NCI-H2227 treated with DMSO at 0.1 percent for 48 hours (cell line): ENCODE measurements around the gene PPM1M.
A peak's percentile ranks its signal among the peaks of the same experiment; 100 is the strongest.
"Not testable (repeated sequence)": the region's sequence is repeated elsewhere in the genome, so short reads cannot be mapped to it uniquely, and the experiment has no call there.

Experiments used
- DNase-seq: peaks from one replicate; lab custom pipeline; 2025; lab: John Stamatoyannopoulos, UW

Gene PPM1M

GRCh38 chr3:52277972-52278509 lies 32.5 kb downstream of the PPM1M start:
- DNase-seq = peak; percentile 50

- DNase-seq = peak; percentile 70
Measured at GRCh38 chr3:52278510-52279069, 33.0 kb downstream of the PPM1M start, which contains the start of gene WDR82. TSS of gene WDR82 (minus strand) at chr3:52278649. CDS start at chr3:52278361, 288 bp downstream.

- no peak for DNase-seq
Measured at GRCh38 chr3:52279596-52279995, 34.0 kb downstream of the PPM1M start.

- peak; percentile 49 for DNase-seq
Measured at GRCh38 chr3:52280050-52280461, 34.5 kb downstream of the PPM1M start.

GRCh38 chr3:52281981-52282801 lies 36.6 kb downstream of the PPM1M start:
- DNase-seq = no peak

GRCh38 chr3:52283306-52283705 lies 37.7 kb downstream of the PPM1M start:
- no peak for DNase-seq

- not testable (repeated sequence) for DNase-seq
Measured at GRCh38 chr3:52284051-52284450, 38.5 kb downstream of the PPM1M start.

GRCh38 chr3:52286777-52287110 lies 41.2 kb downstream of the PPM1M start:
- DNase-seq = no peak

GRCh38 chr3:52288674-52289073 lies 43.1 kb downstream of the PPM1M start:
- no peak for DNase-seq

GRCh38 chr3:52289338-52289746 lies 43.8 kb downstream of the PPM1M start:
- DNase-seq = no peak

GRCh38 chr3:52289747-52290595 lies 44.4 kb downstream of the PPM1M start:
- no peak for DNase-seq

- no peak for DNase-seq
Measured at GRCh38 chr3:52290596-52291507, 45.3 kb downstream of the PPM1M start.

GRCh38 chr3:52291508-52292181 lies 46.1 kb downstream of the PPM1M start:
- DNase-seq = no peak

GRCh38 chr3:52292247-52293065 lies 46.9 kb downstream of the PPM1M start:
- no peak for DNase-seq

- no peak for DNase-seq
Measured at GRCh38 chr3:52293491-52294319, 48.1 kb downstream of the PPM1M start.

GRCh38 chr3:52294320-52295150 lies 49.0 kb downstream of the PPM1M start:
- no peak for DNase-seq

- no peak for DNase-seq
Measured at GRCh38 chr3:52295671-52296208, 50.2 kb downstream of the PPM1M start.
